Stimulated activated CD4-positive, alpha-beta T cell treated with anti-CD3 and anti-CD28 coated beads, Interleukin-4, amount 100 ng/mL, for 1 hour (primary cell): ENCODE measurements around the gene IL20RB.
A peak's percentile ranks its signal among the peaks of the same experiment; 100 is the strongest.
"Not testable (repeated sequence)": the region's sequence is repeated elsewhere in the genome, so short reads cannot be mapped to it uniquely, and the experiment has no call there.

Source experiments
- DNase-seq: peaks from one replicate; pipeline ENCODE4 v3.0.0-alpha.2; 2020

Gene IL20RB

DNA sequence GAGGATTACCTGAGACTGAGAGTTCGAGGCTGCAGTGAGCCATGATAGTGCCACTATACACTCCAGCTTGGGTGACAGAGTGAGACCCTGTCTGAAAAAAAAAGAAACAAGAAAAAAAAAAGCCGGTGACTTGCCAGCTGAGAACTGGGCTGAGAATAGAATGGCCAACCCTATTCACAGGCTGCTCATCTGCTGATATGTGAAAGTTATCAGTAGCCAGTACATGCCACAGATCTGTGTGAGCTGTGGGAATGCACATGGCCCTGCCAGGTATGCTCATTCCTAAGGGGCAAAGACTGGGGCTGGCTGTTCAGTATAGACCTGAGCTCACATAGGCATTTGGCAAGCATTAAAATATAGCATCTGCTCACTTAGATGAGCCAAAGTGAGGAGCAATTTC is 30.9 kb downstream of the IL20RB start:
- DNase-seq: no peak

GRCh38 chr3:136989781-136990524 is 32.2 kb downstream of the IL20RB start:
- DNase-seq: no peak

DNA sequence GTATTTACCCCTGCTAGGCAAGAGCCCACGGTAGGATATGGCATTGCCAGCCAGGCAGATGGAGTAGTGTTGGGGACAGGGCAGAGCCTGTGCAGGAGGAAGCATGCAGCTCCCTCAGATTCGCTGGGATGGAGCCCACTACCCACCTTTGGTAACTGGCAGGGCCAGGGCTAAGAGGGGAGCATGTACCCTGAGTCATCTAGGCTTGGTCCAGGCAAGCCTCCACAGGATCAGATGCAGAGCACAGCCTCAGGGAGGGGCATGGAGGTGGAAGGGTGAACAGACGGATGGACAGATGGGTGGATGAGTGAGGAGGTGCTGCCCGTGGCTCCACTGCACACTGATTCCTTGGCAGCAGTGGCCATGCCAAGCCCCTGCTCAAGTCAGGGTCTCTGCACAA is 33.0 kb downstream of the IL20RB start:
- no peak for DNase-seq

- DNase-seq: no peak
Measured at GRCh38 chr3:136992115-136992514, 34.3 kb downstream of the IL20RB start.

DNA sequence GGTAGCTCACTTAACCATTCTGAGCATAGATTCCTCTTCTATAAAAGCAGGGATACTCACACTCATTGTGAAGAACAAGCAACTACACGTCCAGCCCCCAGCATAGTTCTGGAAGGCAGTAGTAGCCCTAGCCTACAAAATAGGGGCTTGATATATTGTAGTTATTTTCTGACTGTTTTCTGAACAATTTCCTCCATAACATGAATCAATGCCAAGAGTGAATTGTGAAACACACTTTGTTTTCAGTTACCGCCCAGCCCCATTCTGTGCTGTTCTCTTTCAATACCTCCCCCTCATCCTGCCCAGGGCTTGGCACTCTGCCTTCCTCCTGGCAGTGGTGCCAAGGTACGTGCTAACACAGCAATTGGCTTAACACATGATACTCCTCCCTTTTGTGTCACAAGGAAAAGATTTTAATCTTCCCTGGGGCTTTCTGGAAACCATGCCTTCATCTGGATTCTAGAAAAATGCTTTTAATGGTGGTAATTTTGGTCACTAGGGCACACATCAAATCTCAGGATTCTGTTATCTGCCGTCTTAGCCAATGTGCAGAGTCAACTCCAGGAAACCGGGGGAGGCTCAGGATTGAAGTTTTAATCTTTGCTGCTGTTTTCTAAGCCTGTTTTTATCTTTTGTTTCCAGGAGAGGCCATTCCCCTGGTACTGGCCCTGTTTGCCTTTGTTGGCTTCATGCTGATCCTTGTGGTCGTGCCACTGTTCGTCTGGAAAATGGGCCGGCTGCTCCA is 37.2 kb downstream of the IL20RB start:
- no peak for DNase-seq

DNA sequence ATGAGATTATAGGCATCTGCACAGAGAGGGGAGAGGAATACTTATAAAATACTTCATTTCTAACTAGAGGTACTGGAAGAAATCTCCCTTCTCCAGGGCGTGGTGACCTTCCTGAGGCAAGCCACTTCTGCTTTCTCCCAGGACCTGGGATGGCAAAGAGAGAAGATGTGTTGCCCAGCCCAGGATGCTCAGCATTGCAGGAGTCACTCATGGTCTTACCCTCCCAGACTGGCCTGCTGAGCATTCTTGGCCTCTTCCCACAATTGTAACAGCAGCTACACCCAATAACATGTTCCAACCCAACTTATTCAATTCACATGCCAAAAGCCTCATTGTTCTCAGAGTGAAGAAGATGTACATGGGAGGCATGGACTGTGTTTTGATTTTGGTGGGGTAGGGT is 37.9 kb downstream of the IL20RB start:
- no peak for DNase-seq

DNA sequence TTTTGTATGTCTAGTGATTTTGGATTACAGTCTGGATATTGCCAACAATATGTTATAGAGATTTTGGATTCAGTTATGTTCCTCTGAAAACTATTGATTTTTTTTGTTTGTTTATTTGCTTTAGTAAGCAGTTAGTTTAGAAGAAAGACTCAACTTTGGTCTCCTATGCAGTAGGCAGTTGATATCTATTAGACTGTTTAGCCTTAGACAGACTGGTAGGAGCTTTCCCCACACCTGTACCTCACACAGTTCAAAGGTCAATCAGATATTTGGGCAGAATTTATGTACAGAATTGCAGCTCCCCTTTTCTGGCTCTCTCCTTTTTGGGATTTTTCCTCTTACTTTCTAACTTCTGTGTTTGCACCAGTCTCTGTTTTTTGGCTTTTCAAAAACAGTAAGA is 42.3 kb downstream of the IL20RB start:
- no peak for DNase-seq

GRCh38 chr3:137007376-137007775 is 49.6 kb downstream of the IL20RB start:
- DNase-seq: not testable (repeated sequence)

DNA sequence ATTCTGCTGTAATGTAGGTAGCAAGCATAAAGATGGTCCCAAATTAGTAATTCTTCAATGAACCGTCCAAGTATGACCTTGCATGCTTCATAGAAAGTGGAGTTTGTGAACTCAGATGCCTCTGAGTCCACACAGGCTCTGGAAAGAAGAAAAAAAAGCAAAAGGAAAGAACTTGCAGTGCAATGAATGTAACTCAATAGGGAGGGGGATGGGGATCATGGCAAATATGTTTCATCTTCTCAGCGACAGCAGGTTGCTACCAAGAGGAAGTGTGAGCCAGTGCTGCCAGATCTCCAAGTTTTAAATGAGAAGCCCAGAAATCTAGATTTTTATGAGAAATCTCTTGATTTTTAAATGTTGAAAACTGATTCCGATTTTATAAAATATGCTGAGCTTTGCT is 50.3 kb downstream of the IL20RB start:
- DNase-seq: no peak

GRCh38 chr3:137008976-137009375 is 51.2 kb downstream of the IL20RB start:
- no peak for DNase-seq

DNA sequence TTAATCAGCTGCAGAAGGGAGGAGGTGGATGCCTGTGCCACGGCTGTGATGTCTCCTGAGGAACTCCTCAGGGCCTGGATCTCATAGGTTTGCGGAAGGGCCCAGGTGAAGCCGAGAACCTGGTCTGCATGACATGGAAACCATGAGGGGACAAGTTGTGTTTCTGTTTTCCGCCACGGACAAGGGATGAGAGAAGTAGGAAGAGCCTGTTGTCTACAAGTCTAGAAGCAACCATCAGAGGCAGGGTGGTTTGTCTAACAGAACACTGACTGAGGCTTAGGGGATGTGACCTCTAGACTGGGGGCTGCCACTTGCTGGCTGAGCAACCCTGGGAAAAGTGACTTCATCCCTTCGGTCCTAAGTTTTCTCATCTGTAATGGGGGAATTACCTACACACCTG is 52.4 kb downstream of the IL20RB start:
- no peak for DNase-seq

- no peak for DNase-seq
Measured at GRCh38 chr3:137011153-137011552, 53.4 kb downstream of the IL20RB start.

DNA sequence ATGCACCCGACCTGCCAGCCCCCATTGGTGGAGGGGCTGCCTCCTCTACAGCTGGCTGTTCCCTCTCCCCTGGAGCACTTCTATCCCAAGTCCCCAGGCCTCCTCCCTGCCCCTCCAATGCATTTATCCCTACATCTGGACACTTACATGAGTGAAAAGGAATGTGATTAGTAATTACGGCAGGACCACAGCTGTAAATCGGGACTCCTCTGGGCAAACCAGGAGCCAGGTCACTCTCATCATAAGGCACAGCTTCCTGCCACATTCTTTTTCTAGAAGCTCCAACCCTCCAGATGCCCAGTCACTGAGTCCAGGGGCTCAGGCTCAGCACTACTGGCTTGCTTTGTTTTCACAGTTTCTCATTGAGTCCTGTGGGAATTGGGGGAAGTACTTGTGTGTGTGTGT is 54.3 kb downstream of the IL20RB start:
- DNase-seq: no peak

- DNase-seq: peak; percentile 83
Measured at GRCh38 chr3:137013951-137014688, 56.3 kb downstream of the IL20RB start.

- DNase-seq: not testable (repeated sequence)
Measured at GRCh38 chr3:137017316-137017715, 59.5 kb downstream of the IL20RB start.

GRCh38 chr3:137020315-137020714 is 62.5 kb downstream of the IL20RB start:
- no peak for DNase-seq

GRCh38 chr3:137020888-137021287 is 63.1 kb downstream of the IL20RB start:
- no peak for DNase-seq

DNA sequence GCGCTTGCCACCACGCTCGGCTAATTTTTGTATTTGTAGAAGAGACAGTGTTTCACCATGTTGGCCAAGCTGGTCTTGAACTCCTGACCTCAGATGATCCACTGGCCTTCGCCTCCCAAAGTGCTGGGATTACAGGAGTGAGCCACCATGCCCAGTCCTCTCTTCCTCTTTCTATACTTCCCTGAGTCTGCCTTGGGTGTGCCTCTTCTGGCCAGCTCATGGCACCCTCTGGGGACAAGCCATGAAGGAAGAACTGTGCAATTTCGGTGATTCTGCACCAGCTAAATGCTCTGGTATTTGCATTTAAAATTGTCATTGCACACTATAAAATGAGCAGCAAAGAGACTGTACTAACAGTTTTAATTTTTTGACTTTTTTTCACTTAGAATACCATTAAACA is 66.6 kb downstream of the IL20RB start:
- no peak for DNase-seq

GRCh38 chr3:137026701-137027100 is 68.9 kb downstream of the IL20RB start:
- no peak for DNase-seq

DNA sequence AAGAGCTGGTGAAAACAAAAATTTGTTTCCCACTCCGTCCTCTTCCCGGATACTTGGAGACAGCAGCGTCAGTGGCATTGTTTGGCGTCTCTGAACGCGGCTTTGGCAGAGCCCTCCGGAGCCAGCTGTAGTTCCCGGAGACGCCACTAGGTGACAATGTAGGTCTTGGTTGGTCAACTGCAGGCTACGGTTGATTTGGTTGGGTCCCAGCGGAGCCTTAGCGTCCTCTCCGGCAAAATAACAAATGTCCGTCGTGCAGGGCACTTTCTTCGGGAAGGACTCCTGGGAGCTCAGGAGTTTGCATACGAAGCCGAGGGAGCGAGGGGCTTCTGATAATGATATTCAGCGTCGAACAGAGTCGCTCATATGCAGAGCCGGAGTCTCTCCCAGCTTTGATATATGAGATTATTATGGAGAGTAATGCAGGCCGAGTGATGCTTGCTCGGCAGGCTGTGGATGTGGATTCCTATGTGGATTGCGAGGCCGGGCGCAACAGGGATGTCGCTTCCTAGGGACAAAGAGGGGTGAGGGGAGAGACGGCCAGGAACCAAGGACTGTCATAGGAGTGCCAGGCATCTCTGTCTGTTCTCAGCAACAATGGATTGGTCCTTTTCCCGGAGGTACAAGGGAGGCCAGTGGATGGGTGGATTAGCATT is 74.8 kb downstream of the IL20RB start:
- DNase-seq: peak; percentile 82

- DNase-seq: no peak
Measured at GRCh38 chr3:137035631-137036030, 77.8 kb downstream of the IL20RB start.

GRCh38 chr3:137039570-137039969 is 81.8 kb downstream of the IL20RB start:
- no peak for DNase-seq

GRCh38 chr3:137041251-137041650 is 83.5 kb downstream of the IL20RB start:
- no peak for DNase-seq
